NCI-H1694 treated with DMSO at 0.1 percent for 48 hours (cell line): Measurements from ENCODE around the gene MRPL19.

Source experiments
- DNase-seq: peaks from one replicate; lab custom pipeline; 2025; lab: John Stamatoyannopoulos, UW

The MRPL19 gene

GRCh38 chr2:75646583-75647425 lies at the start of gene MRPL19:
TSS of gene MRPL19 (plus strand) at chr2:75646783. CDS start at chr2:75646808, 25 bp downstream.
- DNase-seq: peak; percentile 85

- DNase-seq: no peak
These were observed 49.8 kb upstream of the MRPL19 start for GRCh38 chr2:75596784-75597183.

- DNase-seq: no peak
These were observed 48.6 kb upstream of the MRPL19 start for GRCh38 chr2:75597949-75598348.

- no peak for DNase-seq
These were observed 47.9 kb upstream of the MRPL19 start for GRCh38 chr2:75598589-75599155.

GRCh38 chr2:75600461-75601011 lies 46.0 kb upstream of the MRPL19 start:
- no peak for DNase-seq

GRCh38 chr2:75602724-75603342 lies 43.8 kb upstream of the MRPL19 start:
- DNase-seq: no peak

GRCh38 chr2:75603477-75603876 lies 43.1 kb upstream of the MRPL19 start:
- no peak for DNase-seq

GRCh38 chr2:75604484-75604883 lies 42.1 kb upstream of the MRPL19 start:
- no peak for DNase-seq

GRCh38 chr2:75605770-75606529 lies 40.6 kb upstream of the MRPL19 start:
- DNase-seq: no peak

GRCh38 chr2:75606761-75607399 lies 39.7 kb upstream of the MRPL19 start:
- no peak for DNase-seq

- DNase-seq: no peak
These were observed 39.2 kb upstream of the MRPL19 start for GRCh38 chr2:75607400-75607798.

- no peak for DNase-seq
These were observed 38.4 kb upstream of the MRPL19 start for GRCh38 chr2:75607988-75608683.

GRCh38 chr2:75608684-75609333 lies 37.8 kb upstream of the MRPL19 start:
- DNase-seq: peak; percentile 41

GRCh38 chr2:75609334-75609689 lies 37.3 kb upstream of the MRPL19 start:
- no peak for DNase-seq

- no peak for DNase-seq
These were observed 36.6 kb upstream of the MRPL19 start for GRCh38 chr2:75609937-75610508.

GRCh38 chr2:75610671-75611070 lies 35.9 kb upstream of the MRPL19 start:
- DNase-seq: no peak

- DNase-seq: no peak
These were observed 34.3 kb upstream of the MRPL19 start for GRCh38 chr2:75612108-75612861.

- no peak for DNase-seq
These were observed 33.7 kb upstream of the MRPL19 start for GRCh38 chr2:75612862-75613243.

GRCh38 chr2:75614162-75614651 lies 32.4 kb upstream of the MRPL19 start:
- no peak for DNase-seq
